ENCODE results near the gene COL1A2. TPM values are rescaled to one million over a fixed set of nuclear protein-coding genes. Genes with fewer than 3 reads are reported as not detected.

Gene COL1A2
- total and polyA plus RNA-seq, 5 donors: 115 to 259 (median 168) TPM

DNA sequence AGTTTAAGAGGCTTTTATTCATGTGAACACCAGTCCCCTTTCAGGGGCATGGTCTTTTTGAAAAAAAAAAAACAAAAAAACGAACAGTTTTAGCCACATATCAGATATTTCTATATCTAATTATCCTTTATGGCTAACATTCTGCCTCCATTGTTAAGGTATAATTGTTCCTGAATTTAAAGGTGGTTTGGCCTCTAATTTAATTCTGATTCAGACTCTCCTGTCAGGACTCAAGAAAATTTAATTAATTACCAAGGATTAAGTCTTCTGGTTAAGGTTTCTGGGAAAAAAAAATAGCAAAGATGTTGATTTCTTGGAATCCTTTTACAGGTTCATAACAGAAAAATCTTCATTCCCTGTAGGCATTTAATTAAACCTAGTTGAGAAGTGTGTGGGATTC lies 27.4 kb downstream of the COL1A2 start:
- Histone ChIP-seq H3K4me3 (ENCODE audit: low read length) (no peak overlapping the region), H3K9me3 (ENCODE audit: control insufficient read depth, low read length) (no peaks in the 10 kb centered on the region), H3K4me1 (ENCODE audit: control insufficient read depth, insufficient read depth, low read length) (no peaks in the 10 kb centered on the region), H3K27ac (ENCODE audit: low read length) (no peak overlapping the region), H3K27me3 (ENCODE audit: control insufficient read depth, insufficient read depth) (no peaks in the 10 kb centered on the region)
- intact Hi-C loops (cut with DNase I): no loop called here
- 45% methylated on average over 1 of the region's 1 CpG for WGBS
- DNase-seq (no peak), ATAC-seq (no peak)

DNA sequence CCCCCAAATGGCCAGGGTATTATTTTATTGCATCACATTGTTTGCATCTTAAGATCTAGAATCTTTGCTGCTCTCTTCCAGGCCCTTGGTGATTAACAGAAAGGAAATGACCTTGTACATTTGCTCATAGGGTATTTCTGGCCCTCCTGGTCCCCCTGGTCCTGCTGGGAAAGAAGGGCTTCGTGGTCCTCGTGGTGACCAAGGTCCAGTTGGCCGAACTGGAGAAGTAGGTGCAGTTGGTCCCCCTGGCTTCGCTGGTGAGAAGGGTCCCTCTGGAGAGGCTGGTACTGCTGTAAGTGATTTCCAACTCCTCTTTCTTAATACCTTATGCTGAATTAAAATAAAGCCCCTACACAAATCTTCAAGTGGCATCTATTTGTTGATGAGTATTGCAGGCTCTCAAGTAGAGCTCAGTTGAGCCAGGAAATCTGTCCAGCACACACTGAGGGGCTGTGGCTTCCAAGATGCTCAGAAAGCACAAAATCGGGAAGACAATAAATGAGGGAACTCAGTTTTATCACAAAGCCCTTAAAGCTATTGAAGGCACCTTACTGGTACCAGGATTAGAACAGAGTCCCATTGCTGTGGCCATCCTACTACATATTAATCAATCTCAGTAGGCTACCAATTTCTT lies 28.2 kb downstream of the COL1A2 start:
- H3K9me3 ChIP-seq (ENCODE audit: control insufficient read depth, low read length): no peaks in the 10 kb centered on the region
- no peak overlapping the region for H3K27ac ChIP-seq (ENCODE audit: low read length)
- H3K4me1 ChIP-seq (ENCODE audit: control insufficient read depth, insufficient read depth, low read length): no peaks in the 10 kb centered on the region
- DNase-seq (no peak), ATAC-seq (no peak)
- H3K4me3 ChIP-seq (ENCODE audit: low read length): no peak overlapping the region
- H3K27me3 ChIP-seq (ENCODE audit: control insufficient read depth, insufficient read depth): no peaks in the 10 kb centered on the region
- WGBS: 78% methylated on average over 5 of the region's 5 CpGs
- intact Hi-C loops (cut with DNase I): no loop called here

DNA sequence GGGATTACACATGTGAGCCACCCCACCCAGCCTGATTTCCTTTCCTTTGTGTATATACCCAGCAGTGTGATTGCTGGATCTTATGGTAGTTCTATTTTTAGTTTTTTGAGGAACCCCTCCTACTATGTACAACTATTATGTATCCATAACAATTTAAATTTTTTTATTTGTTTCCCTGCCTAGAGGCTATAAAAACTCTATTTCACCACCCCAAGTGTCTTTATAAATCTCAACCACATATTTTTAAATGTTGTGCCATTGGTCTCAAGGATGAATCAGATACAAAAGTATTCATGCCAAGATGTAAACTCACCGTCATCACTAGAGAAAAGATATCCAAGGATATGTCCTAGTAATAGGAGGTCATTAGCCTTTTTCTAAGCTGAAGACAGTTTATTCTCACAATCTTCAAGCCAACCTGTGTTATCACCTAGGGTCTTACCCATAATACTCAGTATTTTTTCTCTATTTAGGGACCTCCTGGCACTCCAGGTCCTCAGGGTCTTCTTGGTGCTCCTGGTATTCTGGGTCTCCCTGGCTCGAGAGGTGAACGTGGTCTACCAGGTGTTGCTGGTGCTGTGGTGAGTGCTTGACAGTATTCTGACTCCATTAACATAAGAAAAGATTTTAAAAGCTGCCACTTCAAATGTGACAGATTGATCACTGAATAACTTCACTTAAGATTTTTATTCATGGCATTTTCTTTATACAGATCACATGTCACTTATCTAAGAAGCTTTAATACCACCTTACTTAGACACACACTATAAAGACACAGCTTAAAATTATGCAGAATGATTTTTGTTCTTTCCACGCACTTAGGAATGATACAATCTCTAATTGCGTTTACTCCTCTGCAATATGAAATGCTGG lies 29.4 kb downstream of the COL1A2 start:
- 75% methylated on average over 5 of the region's 5 CpGs for WGBS
- intact Hi-C loops (cut with DNase I): no loop called here
- Histone ChIP-seq H3K4me1 (ENCODE audit: control insufficient read depth, insufficient read depth, low read length) (no peaks in the 10 kb centered on the region), H3K27ac (ENCODE audit: low read length) (no peak overlapping the region), H3K27me3 (ENCODE audit: control insufficient read depth, insufficient read depth) (no peaks in the 10 kb centered on the region), H3K4me3 (ENCODE audit: low read length) (no peak overlapping the region), H3K9me3 (ENCODE audit: control insufficient read depth, low read length) (no peaks in the 10 kb centered on the region)
- ATAC-seq (no peak), DNase-seq (no peak)

DNA sequence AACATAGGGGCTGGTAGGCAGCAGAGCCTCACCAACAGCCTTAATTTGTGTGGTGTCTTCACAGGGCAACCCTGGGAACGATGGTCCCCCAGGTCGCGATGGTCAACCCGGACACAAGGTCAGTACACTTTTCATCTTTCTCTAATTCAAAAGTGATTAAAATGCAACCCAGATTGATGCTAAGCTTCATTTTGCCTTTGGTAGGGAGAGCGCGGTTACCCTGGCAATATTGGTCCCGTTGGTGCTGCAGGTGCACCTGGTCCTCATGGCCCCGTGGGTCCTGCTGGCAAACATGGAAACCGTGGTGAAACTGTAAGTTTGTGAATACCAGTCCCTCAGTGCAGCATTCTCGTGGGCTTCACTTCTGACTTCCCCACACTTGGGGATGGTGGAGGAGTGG lies 30.9 kb downstream of the COL1A2 start:
- ATAC-seq (no peak), DNase-seq (no peak)
- H3K4me3 ChIP-seq (ENCODE audit: low read length): no peak overlapping the region
- H3K27ac ChIP-seq (ENCODE audit: low read length): no peak overlapping the region
- intact Hi-C loops (cut with DNase I): no loop called here
- H3K27me3 ChIP-seq (ENCODE audit: control insufficient read depth, insufficient read depth): no peaks in the 10 kb centered on the region
- no peaks in the 10 kb centered on the region for H3K9me3 ChIP-seq (ENCODE audit: control insufficient read depth, low read length)
- 84% methylated on average over 10 of the region's 10 CpGs for WGBS
- no peaks in the 10 kb centered on the region for H3K4me1 ChIP-seq (ENCODE audit: control insufficient read depth, insufficient read depth, low read length)

DNA sequence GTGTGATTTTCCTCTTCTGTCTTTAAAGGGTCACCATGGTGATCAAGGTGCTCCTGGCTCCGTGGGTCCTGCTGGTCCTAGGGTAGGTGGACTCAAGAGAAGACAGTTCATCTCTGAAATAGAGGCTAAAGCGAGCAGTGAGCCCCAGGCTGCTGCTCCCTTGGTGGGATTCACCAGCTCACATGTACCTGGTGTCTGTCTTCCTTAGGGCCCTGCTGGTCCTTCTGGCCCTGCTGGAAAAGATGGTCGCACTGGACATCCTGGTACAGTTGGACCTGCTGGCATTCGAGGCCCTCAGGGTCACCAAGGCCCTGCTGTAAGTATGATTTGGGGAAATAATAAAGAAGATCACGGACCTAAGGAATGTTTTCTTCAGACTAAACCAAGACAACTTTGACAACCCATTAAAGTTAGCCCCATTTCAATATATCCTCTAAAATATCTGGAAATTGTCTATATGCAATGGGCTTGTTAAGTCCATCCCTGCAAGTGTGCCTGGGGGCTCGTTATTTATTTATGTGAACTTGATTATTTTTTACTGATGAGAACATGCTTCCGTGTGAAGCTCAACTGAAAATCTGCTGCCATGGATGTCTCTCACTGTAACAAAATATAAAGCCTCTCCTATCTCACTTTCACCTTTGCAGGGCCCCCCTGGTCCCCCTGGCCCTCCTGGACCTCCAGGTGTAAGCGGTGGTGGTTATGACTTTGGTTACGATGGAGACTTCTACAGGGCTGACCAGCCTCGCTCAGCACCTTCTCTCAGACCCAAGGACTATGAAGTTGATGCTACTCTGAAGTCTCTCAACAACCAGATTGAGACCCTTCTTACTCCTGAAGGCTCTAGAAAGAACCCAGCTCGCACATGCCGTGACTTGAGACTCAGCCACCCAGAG lies 32.5 kb downstream of the COL1A2 start:
- no peak overlapping the region for H3K27ac ChIP-seq (ENCODE audit: low read length)
- ATAC-seq (no peak), DNase-seq (peak in 1 of 3 donors; percentile 39)
- 77% methylated on average over 12 of the region's 12 CpGs for WGBS
- H3K4me3 ChIP-seq (ENCODE audit: low read length): no peak overlapping the region
- H3K27me3 ChIP-seq (ENCODE audit: control insufficient read depth, insufficient read depth): no peaks in the 10 kb centered on the region
- H3K4me1 ChIP-seq (ENCODE audit: control insufficient read depth, insufficient read depth, low read length): no peaks in the 10 kb centered on the region
- H3K9me3 ChIP-seq (ENCODE audit: control insufficient read depth, low read length): no peaks in the 10 kb centered on the region
- intact Hi-C loops (cut with DNase I): no loop called here

DNA sequence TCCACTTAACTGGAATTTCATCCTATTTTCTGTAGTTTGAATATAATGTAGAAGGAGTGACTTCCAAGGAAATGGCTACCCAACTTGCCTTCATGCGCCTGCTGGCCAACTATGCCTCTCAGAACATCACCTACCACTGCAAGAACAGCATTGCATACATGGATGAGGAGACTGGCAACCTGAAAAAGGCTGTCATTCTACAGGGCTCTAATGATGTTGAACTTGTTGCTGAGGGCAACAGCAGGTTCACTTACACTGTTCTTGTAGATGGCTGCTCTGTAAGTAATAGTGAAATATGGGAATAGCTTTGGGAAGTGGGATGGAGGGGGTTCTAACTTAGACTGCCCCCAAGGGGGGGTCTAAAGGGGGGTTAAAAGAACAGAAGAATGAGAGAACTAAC lies 34.5 kb downstream of the COL1A2 start:
- Histone ChIP-seq H3K27ac (ENCODE audit: low read length) (no peak overlapping the region), H3K27me3 (ENCODE audit: control insufficient read depth, insufficient read depth) (no peaks in the 10 kb centered on the region), H3K4me1 (ENCODE audit: control insufficient read depth, insufficient read depth, low read length) (no peaks in the 10 kb centered on the region), H3K9me3 (ENCODE audit: control insufficient read depth, low read length) (no peaks in the 10 kb centered on the region), H3K4me3 (ENCODE audit: low read length) (no peak overlapping the region)
- ATAC-seq: no peak
- intact Hi-C loops (cut with DNase I): no loop called here
- 90% methylated on average over 1 of the region's 1 CpG for WGBS
- no peak for DNase-seq

DNA sequence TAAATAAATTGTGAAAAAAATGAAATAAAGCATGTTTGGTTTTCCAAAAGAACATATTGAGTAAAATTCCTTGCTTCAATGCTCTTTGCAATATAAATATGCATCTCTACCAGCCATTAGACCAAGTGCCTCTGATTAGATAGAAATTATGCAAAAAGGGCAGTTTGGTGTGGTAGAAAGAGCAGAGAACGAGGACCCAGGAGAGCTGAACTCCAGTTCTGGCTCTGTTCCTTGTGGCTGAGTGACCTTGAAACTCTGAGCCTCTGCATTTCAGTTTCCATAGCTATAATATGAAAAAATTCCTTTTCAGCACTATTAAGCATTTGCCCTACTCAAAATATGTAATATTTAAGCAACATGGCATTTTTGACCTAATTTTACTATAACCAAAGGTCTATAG lies 36.5 kb downstream of the COL1A2 start:
- no peak for DNase-seq
- intact Hi-C loops (cut with DNase I): loop anchor here in 2 of 4 donors (5.0 to 10.0 kb wide), 2 partner anchors 136 to 139 kb away; no protein-coding TSS in a partner anchor
- Histone ChIP-seq H3K9me3 (ENCODE audit: control insufficient read depth, low read length) (no peaks in the 10 kb centered on the region), H3K27ac (ENCODE audit: low read length) (no peak overlapping the region), H3K4me1 (ENCODE audit: control insufficient read depth, insufficient read depth, low read length) (no peaks in the 10 kb centered on the region), H3K4me3 (ENCODE audit: low read length) (no peak overlapping the region), H3K27me3 (ENCODE audit: control insufficient read depth, insufficient read depth) (no peaks in the 10 kb centered on the region)
- 59% methylated on average over 1 of the region's 1 CpG for WGBS
- no peak for ATAC-seq

DNA sequence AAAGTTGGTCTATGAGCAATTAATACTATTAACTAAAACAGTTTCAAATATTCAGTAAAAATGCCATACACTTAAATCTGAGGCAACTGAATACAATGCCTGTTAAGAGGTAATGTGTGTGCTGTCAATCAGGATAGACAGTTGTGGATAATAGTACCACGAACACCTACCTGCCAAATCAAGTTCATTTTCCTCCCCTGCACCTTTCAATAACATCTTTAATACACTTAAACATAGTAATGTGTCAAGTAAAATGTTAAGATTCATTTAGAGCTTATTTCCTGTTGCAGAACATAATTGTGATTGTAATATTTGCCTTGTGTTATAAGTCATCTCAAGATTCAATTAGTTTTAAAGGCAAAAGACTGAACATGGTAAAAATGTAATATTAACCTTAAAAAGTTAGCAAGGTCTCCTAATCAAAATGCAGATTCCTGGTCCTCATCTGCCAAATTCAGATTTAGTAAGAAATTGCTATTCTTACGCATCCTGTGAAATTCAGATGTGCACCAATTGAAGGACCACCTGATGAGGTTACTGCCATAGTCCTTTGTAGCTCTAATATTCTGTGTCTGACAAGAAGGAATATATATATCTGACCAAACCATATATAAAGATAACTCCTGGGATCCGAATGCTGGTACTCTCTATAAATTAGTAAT lies 37.1 kb downstream of the COL1A2 start:
- no peak overlapping the region for H3K4me3 ChIP-seq (ENCODE audit: low read length)
- WGBS: 71% methylated on average over 3 of the region's 3 CpGs
- H3K9me3 ChIP-seq (ENCODE audit: control insufficient read depth, low read length): no peaks in the 10 kb centered on the region
- intact Hi-C loops (cut with DNase I): loop anchor here in 2 of 4 donors (5.0 to 10.0 kb wide), 2 partner anchors 137 to 139 kb away; no protein-coding TSS in a partner anchor
- no peaks in the 10 kb centered on the region for H3K4me1 ChIP-seq (ENCODE audit: control insufficient read depth, insufficient read depth, low read length)
- DNase-seq: no peak
- ATAC-seq: no peak
- no peaks in the 10 kb centered on the region for H3K27me3 ChIP-seq (ENCODE audit: control insufficient read depth, insufficient read depth)
- no peak overlapping the region for H3K27ac ChIP-seq (ENCODE audit: low read length)

DNA sequence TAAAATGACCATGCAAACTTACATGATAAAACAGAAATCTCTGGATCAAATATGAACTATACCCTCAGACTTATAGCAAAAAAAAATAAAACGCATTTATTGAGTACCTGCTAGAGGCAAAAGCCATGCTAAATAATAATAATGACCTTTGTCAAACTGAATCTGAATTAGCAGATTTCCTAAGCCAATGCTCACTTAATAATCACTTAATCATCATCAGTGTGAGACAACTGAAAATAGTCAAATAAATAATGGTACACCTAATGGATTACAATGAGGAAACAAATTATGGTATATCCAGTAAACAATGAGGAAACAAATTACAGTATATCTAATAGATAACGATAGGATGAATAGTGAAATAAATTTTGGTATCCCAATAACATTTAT lies 37.6 kb downstream of the COL1A2 start:
- DNase-seq: no peak
- Histone ChIP-seq H3K27ac (ENCODE audit: low read length) (no peak overlapping the region), H3K9me3 (ENCODE audit: control insufficient read depth, low read length) (no peaks in the 10 kb centered on the region), H3K4me1 (ENCODE audit: control insufficient read depth, insufficient read depth, low read length) (no peaks in the 10 kb centered on the region), H3K4me3 (ENCODE audit: low read length) (no peak overlapping the region), H3K27me3 (ENCODE audit: control insufficient read depth, insufficient read depth) (no peaks in the 10 kb centered on the region)
- 78% methylated on average over 2 of the region's 2 CpGs for WGBS
- intact Hi-C loops (cut with DNase I): loop anchor here in 2 of 4 donors (5.0 to 10.0 kb wide), 2 partner anchors 137 to 140 kb away; no protein-coding TSS in a partner anchor
- ATAC-seq: no peak

DNA sequence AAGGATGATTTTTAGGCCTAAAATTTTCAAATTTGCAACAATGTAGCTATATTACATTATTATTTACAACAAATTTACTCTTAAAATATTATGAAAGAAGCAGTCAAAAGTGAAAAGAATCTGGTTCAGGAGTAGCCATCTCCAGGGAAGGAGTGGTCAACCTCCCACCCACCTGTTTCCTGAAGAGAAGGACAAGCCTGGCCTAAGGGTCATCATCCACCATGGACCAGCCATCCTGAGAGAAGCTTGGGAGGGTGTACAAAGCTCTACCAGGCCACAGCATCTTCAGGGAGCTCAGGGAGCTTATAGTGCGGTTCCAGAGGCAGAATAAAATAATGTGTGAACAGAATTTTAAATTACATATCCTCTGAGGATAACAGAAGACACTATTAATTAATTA lies 38.1 kb downstream of the COL1A2 start:
- intact Hi-C loops (cut with DNase I): loop anchor here in 2 of 4 donors (5.0 to 10.0 kb wide), 2 partner anchors 138 to 141 kb away; no protein-coding TSS in a partner anchor
- Histone ChIP-seq H3K4me3 (ENCODE audit: low read length) (no peak overlapping the region), H3K9me3 (ENCODE audit: control insufficient read depth, low read length) (no peaks in the 10 kb centered on the region), H3K4me1 (ENCODE audit: control insufficient read depth, insufficient read depth, low read length) (no peaks in the 10 kb centered on the region), H3K27me3 (ENCODE audit: control insufficient read depth, insufficient read depth) (no peaks in the 10 kb centered on the region), H3K27ac (ENCODE audit: low read length) (no peak overlapping the region)
- ATAC-seq: peak in 1 of 2 donors; percentile 37
- 91% methylated on average over 1 of the region's 1 CpG for WGBS
- DNase-seq: no peak

Data from right cardiac atrium (tissue), 5 donors.